HG03159 (cell line): Measurements from ENCODE around the gene LCA5L.

ENCODE experiments used
- ATAC-seq: cut with Tn5 transposase; IDR thresholded peaks from one replicate; pipeline ENCODE4 v1.9.1; 2021; ENCODE audit warnings: mild to moderate bottlenecking, moderate library complexity; ENCODE audit not compliant: unreplicated experiment

The LCA5L gene

DNA sequence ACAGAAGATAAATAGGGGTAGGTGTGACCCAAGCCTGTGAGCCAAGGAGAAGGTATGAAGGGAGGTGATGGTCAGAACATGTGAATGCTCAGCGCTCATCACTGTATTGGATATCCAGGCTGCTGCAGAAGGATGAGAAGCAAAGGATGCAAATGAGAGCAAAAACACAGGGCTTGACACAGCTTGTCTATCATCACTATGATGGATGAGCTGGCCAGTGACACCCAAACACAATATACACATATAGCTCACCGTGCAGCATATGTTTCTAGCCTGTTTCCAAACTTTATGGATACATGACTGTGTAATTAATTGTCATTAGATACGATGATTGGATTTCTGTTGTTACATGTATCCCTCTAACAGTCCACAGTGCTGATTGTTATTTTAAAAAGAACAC lies 82.8 kb downstream of the LCA5L start:
- no peak for ATAC-seq

DNA sequence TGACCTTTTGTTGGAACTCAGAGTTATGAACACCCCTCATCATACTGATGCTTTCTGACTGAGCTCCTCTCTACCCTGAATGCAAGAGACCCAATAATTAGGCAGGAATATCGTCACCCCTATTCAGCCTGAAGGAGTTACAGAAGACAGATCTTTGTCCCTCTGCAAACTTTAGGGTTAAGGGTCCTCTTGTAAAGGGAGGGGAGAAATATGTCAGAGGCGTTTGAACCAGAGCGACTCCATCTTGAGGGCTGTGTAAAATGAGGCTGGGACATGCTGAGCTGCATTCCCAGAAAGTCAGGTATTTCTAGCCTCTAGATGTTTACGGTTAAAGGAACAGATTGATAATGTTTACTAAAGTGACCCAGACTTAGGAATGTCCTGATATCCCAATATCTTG lies 86.2 kb downstream of the LCA5L start:
- no peak for ATAC-seq
